HG02943 (cell line): ENCODE data around the gene EMID1.

ENCODE experiments used
- ATAC-seq: cut with Tn5 transposase; IDR thresholded peaks from one replicate; pipeline ENCODE4 v1.9.1; 2021; ENCODE audit warnings: mild to moderate bottlenecking, low read depth, moderate library complexity; ENCODE audit not compliant: unreplicated experiment

Gene EMID1

GRCh38 chr22:29308148-29308790, 102.6 kb downstream of the EMID1 start:
- ATAC-seq, result no peak

- ATAC-seq, result no peak
Measured at GRCh38 chr22:29308791-29309262, 103.1 kb downstream of the EMID1 start.
